Neural cell (in vitro differentiated cells): ENCODE results near the gene UBAC2.

Source experiments
- CTCF ChIP-seq: fragments of 450-650 bp; IDR thresholded peaks from 2 replicates; pipeline ENCODE4 v1.5.1; 2014; ENCODE audit warnings: antibody characterized with exemption, mild to moderate bottlenecking, moderate library complexity; ENCODE audit not compliant: poor library complexity, severe bottlenecking
- EP300 ChIP-seq: fragments of 450-650 bp; conservative IDR thresholded peaks from 2 replicates; pipeline ENCODE4 v1.6.1; 2014; ENCODE audit warnings: antibody characterized with exemption, mild to moderate bottlenecking, moderate library complexity; ENCODE audit not compliant: poor library complexity, severe bottlenecking
- EZH2 ChIP-seq: fragments of 200-600, 300-800 bp; shearing (Covaris generic), sonication (generic); IDR thresholded peaks from 2 replicates; pipeline ENCODE4 v1.6.1; 2014; ENCODE audit warnings: antibody characterized with exemption, low read length, borderline replicate concordance, mild to moderate bottlenecking; ENCODE audit not compliant: insufficient read depth, poor library complexity, severe bottlenecking
- POLR2AphosphoS5 ChIP-seq: IDR thresholded peaks from 2 replicates; pipeline ENCODE4 v1.6.1; 2012
- RAD21 ChIP-seq: fragments of 450-650 bp; conservative IDR thresholded peaks from 2 replicates; pipeline ENCODE4 v1.6.1; 2014; ENCODE audit warnings: antibody characterized with exemption, mild to moderate bottlenecking, moderate library complexity
- TAF1 ChIP-seq: IDR thresholded peaks from 2 replicates; pipeline ENCODE4 v1.6.1; 2012; ENCODE audit warnings: low read depth

GRCh38 chr13:99288089-99288488, 87.4 kb downstream of the UBAC2 start:
- no peak for TF ChIP-seq CTCF
- TF ChIP-seq RAD21, result no peak
- no peak for TF ChIP-seq EZH2
- no peak for TF ChIP-seq TAF1
- TF ChIP-seq EP300, result no peak
- TF ChIP-seq POLR2AphosphoS5, result no peak
